Keratinocyte (primary cell): ENCODE results near the gene TMEM245.

Experiments
- EZH2 ChIP-seq: IDR thresholded peaks from one replicate; pipeline ENCODE4 v1.6.1; 2012; ENCODE audit warnings: inconsistent platforms, mild to moderate bottlenecking, low read length, moderate library complexity
- TF ChIP-seq, protein P1 (sequence below), 3 experiments: IDR thresholded peaks in 1 of 3; conservative IDR thresholded peaks in 1 of 3; optimal IDR thresholded peaks in 1 of 3; 2 replicates in 2 of 3; 3 replicates in 1 of 3; pipeline versions ENCODE3 to v1.5.1; 2011; ENCODE audit warnings: low read length in 3 of 3, mild to moderate bottlenecking in 3 of 3, moderate library complexity in 2 of 3, control low read depth in 1 of 3, inconsistent platforms in 1 of 3; ENCODE audit not compliant: insufficient read depth in 2 of 3; ENCODE audit errors: extremely low read depth in 1 of 3

DNA sequence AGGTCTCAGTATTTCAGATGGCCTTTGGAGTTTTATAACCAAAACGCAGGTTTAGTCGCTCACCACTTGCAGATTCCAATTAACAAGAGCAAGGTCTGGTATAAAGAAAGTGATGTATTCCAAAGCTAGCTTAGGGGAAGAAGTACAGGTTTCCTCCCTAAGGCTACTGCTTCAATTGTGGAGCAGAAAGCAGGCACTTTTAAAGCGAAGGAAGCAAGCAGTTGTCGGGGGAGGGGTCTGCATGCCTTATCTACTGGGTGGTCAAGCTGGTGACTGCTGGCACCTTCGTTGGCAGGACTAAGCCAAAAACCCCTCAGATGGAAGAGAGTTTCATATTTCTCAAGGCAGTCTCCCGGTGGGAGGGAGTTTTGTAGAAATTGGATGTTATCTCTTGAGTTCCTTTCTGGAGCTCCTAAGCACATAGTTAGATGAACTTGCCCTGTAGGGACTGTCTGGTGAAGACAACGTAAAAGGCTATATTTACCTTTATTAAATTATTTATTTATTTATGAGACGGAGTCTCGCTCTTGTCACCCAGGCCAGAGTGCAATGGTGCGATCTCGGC is 1.6 kb upstream of the TMEM245 start:
- TF ChIP-seq, protein P1, sequence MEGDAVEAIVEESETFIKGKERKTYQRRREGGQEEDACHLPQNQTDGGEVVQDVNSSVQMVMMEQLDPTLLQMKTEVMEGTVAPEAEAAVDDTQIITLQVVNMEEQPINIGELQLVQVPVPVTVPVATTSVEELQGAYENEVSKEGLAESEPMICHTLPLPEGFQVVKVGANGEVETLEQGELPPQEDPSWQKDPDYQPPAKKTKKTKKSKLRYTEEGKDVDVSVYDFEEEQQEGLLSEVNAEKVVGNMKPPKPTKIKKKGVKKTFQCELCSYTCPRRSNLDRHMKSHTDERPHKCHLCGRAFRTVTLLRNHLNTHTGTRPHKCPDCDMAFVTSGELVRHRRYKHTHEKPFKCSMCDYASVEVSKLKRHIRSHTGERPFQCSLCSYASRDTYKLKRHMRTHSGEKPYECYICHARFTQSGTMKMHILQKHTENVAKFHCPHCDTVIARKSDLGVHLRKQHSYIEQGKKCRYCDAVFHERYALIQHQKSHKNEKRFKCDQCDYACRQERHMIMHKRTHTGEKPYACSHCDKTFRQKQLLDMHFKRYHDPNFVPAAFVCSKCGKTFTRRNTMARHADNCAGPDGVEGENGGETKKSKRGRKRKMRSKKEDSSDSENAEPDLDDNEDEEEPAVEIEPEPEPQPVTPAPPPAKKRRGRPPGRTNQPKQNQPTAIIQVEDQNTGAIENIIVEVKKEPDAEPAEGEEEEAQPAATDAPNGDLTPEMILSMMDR (optimal IDR thresholded peaks at IDR 0.05 in 1 of 3, IDR thresholded peaks at IDR 0.05 in 1 of 3, conservative IDR thresholded peaks at IDR 0.05 in 1 of 3; ENCODE audit: extremely low read depth in 1 of 3, insufficient read depth in 2 of 3, low read length in 3 of 3), result no peak
- no peak for TF ChIP-seq EZH2
